Sigmoid colon (tissue), 4 donors: Measurements from ENCODE around the gene ZNF594.
"Not testable (repeated sequence)": the region's sequence is repeated elsewhere in the genome, so short reads cannot be mapped to it uniquely, and the experiment has no call there.

ENCODE experiments used
- CTCF ChIP-seq, 4 experiments: fragments of 450-650 bp in 3 of 4; fragments of 200-600 bp in 1 of 4; IDR thresholded peaks; one replicate each; pipeline ENCODE4 v1.5.1; 2016 to 2019; ENCODE audit warnings: antibody characterized with exemption in 4 of 4, mild to moderate bottlenecking in 3 of 4, moderate library complexity in 2 of 4
- POLR2A ChIP-seq, 2 donors: fragments of 450-650 bp; IDR thresholded peaks; one replicate each; pipeline ENCODE4 v1.6.1; 2016; ENCODE audit warnings: antibody characterized with exemption in 2 of 2, mild to moderate bottlenecking in 2 of 2, moderate library complexity in 2 of 2
- POLR2AphosphoS5 ChIP-seq, 4 donors: sonication (generic); formaldehyde crosslinking; IDR thresholded peaks; one replicate each; pipeline ENCODE4 v1.6.1; 2017; ENCODE audit warnings: antibody characterized with exemption in 4 of 4

DNA sequence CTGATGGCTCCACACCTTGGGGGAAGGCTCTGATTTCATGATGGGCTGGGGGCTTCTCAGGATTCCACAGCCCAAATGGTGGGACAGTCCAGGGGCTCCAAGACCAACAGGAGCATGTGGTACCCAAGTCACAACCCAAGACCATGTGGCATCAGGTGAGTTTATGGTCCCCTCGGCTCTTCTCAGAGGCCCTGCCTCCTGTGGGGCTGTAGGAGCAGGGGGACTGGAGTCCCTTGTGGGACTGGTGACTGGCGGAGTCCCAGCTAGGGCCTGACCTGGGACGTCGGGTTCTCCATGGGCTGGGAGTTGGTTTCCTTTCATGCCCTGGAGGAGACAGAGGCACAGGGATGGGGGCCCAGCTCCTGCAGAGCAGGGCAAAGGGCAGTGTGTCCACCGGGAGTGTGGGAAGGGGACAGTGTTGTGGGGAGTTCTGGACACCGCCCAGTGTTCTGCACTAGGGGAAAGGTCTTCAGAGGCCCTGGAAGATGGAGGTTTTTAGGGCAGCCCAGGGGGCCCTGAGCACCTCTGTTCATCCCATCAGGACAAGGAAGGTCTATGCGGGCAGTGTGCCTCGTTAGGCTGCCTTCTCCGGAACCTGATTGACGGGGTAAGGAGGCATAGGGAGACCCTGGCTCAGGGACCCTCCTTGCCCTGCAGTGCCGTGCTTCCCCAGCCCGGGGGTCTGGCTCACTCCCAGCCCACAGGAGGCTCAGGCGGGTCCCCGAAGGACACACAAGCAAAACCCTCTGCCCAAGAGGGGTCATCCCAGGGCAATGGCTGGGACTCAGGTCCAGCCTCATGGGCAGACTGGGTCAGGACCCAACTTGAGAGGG is 54.9 kb downstream of the ZNF594 start:
- not testable (repeated sequence) for TF ChIP-seq CTCF, POLR2AphosphoS5, POLR2A (IDR thresholded peaks at IDR 0.05)
